ENCODE measurements around the gene ICAM3.

ICAM3 gene

GRCh38 chr19:10361569-10362011, 22.2 kb upstream of the ICAM3 start:
- TF ChIP-seq CTCF (conservative IDR thresholded peaks at IDR 0.05) (no peak), ZFX (IDR thresholded peaks at IDR 0.05) (no peak)
- H3K27ac ChIP-seq = no peak overlapping the region

- H3K27ac ChIP-seq = no peak overlapping the region
- TF ChIP-seq ZFX (IDR thresholded peaks at IDR 0.05) (no peak), CTCF (conservative IDR thresholded peaks at IDR 0.05) (no peak)
Measured at GRCh38 chr19:10356431-10356830, 17.0 kb upstream of the ICAM3 start.

- TF ChIP-seq CTCF (conservative IDR thresholded peaks at IDR 0.05) (no peak), ZFX (IDR thresholded peaks at IDR 0.05) (no peak)
- no peak overlapping the region for H3K27ac ChIP-seq
Measured at GRCh38 chr19:10353793-10354391, 14.5 kb upstream of the ICAM3 start.

- no peak overlapping the region for H3K27ac ChIP-seq
Measured at GRCh38 chr19:10352764-10353671, 13.6 kb upstream of the ICAM3 start.

GRCh38 chr19:10346509-10346908, 7.1 kb upstream of the ICAM3 start:
- TF ChIP-seq CTCF (conservative IDR thresholded peaks at IDR 0.05) = no peak
- TF ChIP-seq ZFX (IDR thresholded peaks at IDR 0.05) = no peak
- H3K27ac ChIP-seq = no peak overlapping the region

More at GRCh38 chr19:10352764-10353671, 13.6 kb upstream of the ICAM3 start:
- no peak for TF ChIP-seq CTCF (conservative IDR thresholded peaks at IDR 0.05)
- no peak for TF ChIP-seq ZFX (IDR thresholded peaks at IDR 0.05)

GRCh38 chr19:10344780-10345179, 5.4 kb upstream of the ICAM3 start:
- H3K27ac ChIP-seq = no peak overlapping the region
- TF ChIP-seq ZFX (IDR thresholded peaks at IDR 0.05) = no peak

- no peak overlapping the region for H3K27ac ChIP-seq
- TF ChIP-seq CTCF (conservative IDR thresholded peaks at IDR 0.05) (no peak), ZFX (IDR thresholded peaks at IDR 0.05) (no peak)
Measured at GRCh38 chr19:10343495-10343894, 4.1 kb upstream of the ICAM3 start.
